ENCODE measurements around the gene E4F1. TPM values are rescaled to one million over a fixed set of nuclear protein-coding genes. Genes with fewer than 3 reads are reported as not detected.

Gene E4F1
- total RNA-seq, 1 experiment from 2014 or later = 34.4 TPM

- TF ChIP-seq ZNF138 (CRISPR knock-in tag; conservative IDR thresholded peaks at IDR 0.05) = no peak
- no peak for TF ChIP-seq MLX (CRISPR knock-in tag; IDR thresholded peaks at IDR 0.05)
- no peak for TF ChIP-seq FOXP4 (CRISPR knock-in tag; IDR thresholded peaks at IDR 0.05)
- no peak for TF ChIP-seq HMGA2 (CRISPR knock-in tag; IDR thresholded peaks at IDR 0.05)
- no peak for TF ChIP-seq PRDM15 (CRISPR knock-in tag; IDR thresholded peaks at IDR 0.05)
- no peak for TF ChIP-seq USF2 (CRISPR knock-in tag; IDR thresholded peaks at IDR 0.05)
- H3K4me3 Mint-ChIP-seq = no peak overlapping the region
- H3K9me3 Mint-ChIP-seq = no peaks in the 10 kb centered on the region
- ChIA-PET CTCF (no interaction called here), POLR2A (interaction anchor here (0.6 kb wide), 1 partner anchor 184 kb away, joined by 5 read pairs; no protein-coding TSS in a partner anchor)
- peaks cover 9% of the 10 kb centered on the region for H3K4me1 Mint-ChIP-seq
- H3K36me3 Mint-ChIP-seq = no peaks in the 10 kb centered on the region
- peak overlapping the region; percentile 85 for H3K27ac Mint-ChIP-seq
- H3K27me3 Mint-ChIP-seq (ENCODE audit: low read depth) = no peaks in the 10 kb centered on the region
- no peak for ATAC-seq
- no peak for DNase-seq (ENCODE audit: low spot score)
These were observed 50.1 kb downstream of the E4F1 start for GRCh38 chr16:2273484-2273883.

GRCh38 chr16:2273931-2274330 lies 50.5 kb downstream of the E4F1 start:
- no peaks in the 10 kb centered on the region for H3K9me3 Mint-ChIP-seq
- H3K4me3 Mint-ChIP-seq = no peak overlapping the region
- ChIA-PET CTCF (no interaction called here), POLR2A (no interaction called here)
- DNase-seq (ENCODE audit: low spot score) (no peak), ATAC-seq (no peak)
- H3K27me3 Mint-ChIP-seq (ENCODE audit: low read depth) = no peaks in the 10 kb centered on the region
- peaks cover 9% of the 10 kb centered on the region for H3K4me1 Mint-ChIP-seq
- no peaks in the 10 kb centered on the region for H3K36me3 Mint-ChIP-seq
- no peak overlapping the region for H3K27ac Mint-ChIP-seq
- TF ChIP-seq ZBTB43 (CRISPR knock-in tag; IDR thresholded peaks at IDR 0.05) (no peak), MAX (CRISPR knock-in tag; IDR thresholded peaks at IDR 0.05) (no peak), ZNF138 (CRISPR knock-in tag; conservative IDR thresholded peaks at IDR 0.05) (no peak), HMGXB4 (CRISPR knock-in tag; IDR thresholded peaks at IDR 0.05) (no peak), CBFB (CRISPR knock-in tag; IDR thresholded peaks at IDR 0.05; ENCODE audit: low read depth) (no peak), ARID4B (CRISPR knock-in tag; IDR thresholded peaks at IDR 0.05; ENCODE audit: borderline replicate concordance) (no peak), E2F4 (CRISPR knock-in tag; IDR thresholded peaks at IDR 0.05; ENCODE audit: borderline replicate concordance, low read depth) (no peak), TEAD4 (CRISPR knock-in tag; IDR thresholded peaks at IDR 0.05) (no peak), ERG (CRISPR knock-in tag; IDR thresholded peaks at IDR 0.05) (no peak)
